ENCODE results near the gene ERMP1.

The ERMP1 gene

DNA sequence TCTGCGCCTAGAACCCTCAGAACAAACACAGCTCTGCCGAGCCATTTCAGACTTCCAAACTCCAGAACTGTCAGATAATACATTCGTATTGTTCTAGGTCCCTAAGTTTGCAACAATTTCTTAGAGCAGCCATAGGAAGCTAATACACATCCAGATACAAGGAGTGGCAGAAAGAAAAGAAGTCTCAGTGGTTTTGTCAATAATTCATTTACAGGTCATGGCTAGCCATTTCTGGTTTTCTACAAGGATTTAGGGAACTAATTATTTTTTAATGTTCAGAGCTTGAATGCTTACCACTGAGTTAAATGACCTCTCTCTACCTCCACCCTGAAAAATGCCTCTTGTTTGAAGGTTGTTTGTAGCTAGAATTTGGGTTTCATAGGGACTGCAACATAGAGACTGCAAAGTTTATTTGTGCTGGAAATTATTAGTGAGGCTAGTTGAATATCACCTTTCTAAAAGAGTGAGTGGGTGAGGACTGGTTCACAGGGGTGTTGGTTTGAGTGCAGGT is 15.5 kb upstream of the ERMP1 start:
- Mint-ChIP-seq H3K4me3 (no peak overlapping the region), H3K27ac (peak overlapping the region in 1 of 2 donors; percentile 62)
- ATAC-seq (replicated peaks), result no peak

DNA sequence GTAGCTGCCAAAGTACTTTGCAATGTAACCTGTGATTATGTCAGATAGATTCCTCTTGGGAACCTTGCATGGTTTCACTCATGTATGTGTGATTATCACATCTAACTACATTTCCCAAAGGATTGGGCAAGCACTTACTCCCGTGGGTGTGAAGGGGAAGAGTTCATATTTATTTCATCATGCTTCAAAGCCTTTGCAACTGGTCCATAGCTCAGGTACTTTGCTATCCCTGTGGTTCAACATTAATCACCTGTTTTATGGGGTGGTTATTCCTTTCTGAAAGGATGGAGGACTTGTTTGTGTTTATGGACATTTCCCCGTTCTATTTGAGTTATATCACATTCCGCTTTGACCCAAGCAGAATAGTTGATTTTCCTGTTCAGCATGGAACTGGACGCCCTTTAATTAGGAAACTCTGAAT is 13.6 kb upstream of the ERMP1 start:
- H3K4me3 Mint-ChIP-seq, result no peak overlapping the region

More for the DNA sequence above, 15.5 kb upstream of the ERMP1 start:
- Mint-ChIP-seq H3K27me3 (no peaks in the 10 kb centered on the region), H3K4me1 (ENCODE audit: low read depth in 2 of 2) (peaks cover 47 to 54% of the 10 kb centered on the region in 2 donors), H3K36me3 (ENCODE audit: insufficient read depth) (peaks cover 11% of the 10 kb centered on the region), H3K9me3 (no peaks in the 10 kb centered on the region)
- DNase-seq, result no peak

DNA sequence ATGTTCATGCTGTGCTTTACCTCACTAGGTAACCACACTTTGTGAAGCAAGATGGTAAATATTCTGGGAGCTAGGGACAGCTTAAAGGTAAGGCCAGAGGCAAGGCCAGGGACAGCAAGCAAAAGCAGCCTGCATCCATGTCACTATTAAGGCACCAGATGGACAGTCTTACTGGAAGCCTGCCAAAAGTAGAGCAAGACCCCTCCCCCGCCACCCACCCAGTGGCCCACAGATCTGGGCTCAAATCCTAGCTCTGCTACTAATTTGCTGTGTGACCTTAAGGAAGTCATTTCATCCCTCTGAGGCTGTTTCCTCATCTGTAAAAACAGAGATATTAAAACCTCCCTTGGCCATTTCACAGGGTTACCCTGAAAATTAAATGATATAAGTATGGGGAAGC is 13.2 kb upstream of the ERMP1 start:
- DNase-seq (no peak), ATAC-seq (replicated peaks) (no peak)
- peaks cover 50 to 53% of the 10 kb centered on the region in 2 donors for H3K4me1 Mint-ChIP-seq (ENCODE audit: low read depth in 2 of 2)
- no peaks in the 10 kb centered on the region for H3K9me3 Mint-ChIP-seq
- no peak overlapping the region for H3K4me3 Mint-ChIP-seq
- peaks cover 21% of the 10 kb centered on the region for H3K36me3 Mint-ChIP-seq (ENCODE audit: insufficient read depth)
- no peaks in the 10 kb centered on the region for H3K27me3 Mint-ChIP-seq
- peak overlapping the region in 1 of 2 donors; percentile 92 for H3K27ac Mint-ChIP-seq

More for the DNA sequence above, 13.6 kb upstream of the ERMP1 start:
- Mint-ChIP-seq H3K36me3 (ENCODE audit: insufficient read depth) (peaks cover 19% of the 10 kb centered on the region), H3K9me3 (no peaks in the 10 kb centered on the region), H3K27me3 (no peaks in the 10 kb centered on the region), H3K27ac (no peak overlapping the region), H3K4me1 (ENCODE audit: low read depth in 2 of 2) (peaks cover 50 to 53% of the 10 kb centered on the region in 2 donors)
- no peak for DNase-seq
- no peak for ATAC-seq (replicated peaks)

DNA sequence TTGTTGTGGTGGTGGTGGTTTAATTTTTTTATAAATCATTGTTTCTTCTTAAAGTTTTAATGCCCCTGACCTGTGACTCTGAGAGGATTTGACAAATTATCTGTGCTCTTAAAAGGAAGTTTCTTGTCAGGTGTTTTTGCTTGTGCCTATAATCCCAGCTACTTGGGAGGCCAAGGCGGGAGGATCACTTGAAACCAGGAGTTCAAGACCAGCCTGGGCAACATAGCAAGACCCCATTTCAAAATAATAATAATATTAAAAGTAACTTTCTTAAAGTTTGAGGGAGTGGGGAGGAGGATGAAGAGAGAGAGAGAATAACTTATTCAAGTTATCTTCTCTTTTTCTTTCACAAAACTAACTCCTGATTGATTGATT is 12.2 kb upstream of the ERMP1 start:
- Mint-ChIP-seq H3K9me3 (no peaks in the 10 kb centered on the region), H3K27me3 (no peaks in the 10 kb centered on the region), H3K27ac (peak overlapping the region; percentile 91 to 92), H3K4me3 (peak overlapping the region; percentile 69 to 78), H3K4me1 (ENCODE audit: low read depth in 2 of 2) (peaks cover 49 to 55% of the 10 kb centered on the region in 2 donors), H3K36me3 (ENCODE audit: insufficient read depth) (peaks cover 21% of the 10 kb centered on the region)
- DNase-seq, result no peak
- no peak for ATAC-seq (replicated peaks)

DNA sequence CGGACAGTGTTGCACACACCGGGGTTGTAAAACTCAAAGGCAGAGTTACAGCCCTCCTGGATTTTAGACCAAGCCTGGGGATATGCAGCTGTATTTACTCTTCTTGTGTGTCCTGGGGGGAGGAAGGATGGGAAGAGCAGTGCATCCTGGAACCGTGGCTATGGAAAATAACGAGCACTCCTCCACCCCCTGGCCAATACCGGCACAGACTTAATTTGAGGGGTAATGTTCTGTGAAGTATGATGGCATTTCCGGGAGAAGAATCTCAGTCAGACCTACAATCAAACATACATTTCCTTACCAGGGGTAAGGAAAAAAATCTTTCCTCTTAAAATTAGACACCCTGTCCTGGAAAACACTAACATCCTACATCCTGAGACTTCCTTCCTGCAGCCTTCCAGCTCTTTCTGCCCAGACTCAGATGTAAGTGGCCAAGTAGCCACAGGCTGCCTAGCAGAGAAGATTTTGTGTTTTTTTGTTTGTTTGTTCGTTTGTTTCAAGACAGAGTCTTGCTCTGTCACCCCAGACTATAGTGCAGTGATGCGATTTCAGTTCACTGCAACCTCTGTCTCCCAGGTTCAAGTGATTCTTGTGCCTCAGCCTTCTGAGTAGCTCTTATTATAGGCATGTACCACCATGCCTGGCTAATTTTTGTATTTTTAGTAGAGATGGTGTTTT is 11.0 kb upstream of the ERMP1 start:
- H3K4me1 Mint-ChIP-seq (ENCODE audit: low read depth in 2 of 2), result peaks cover 52 to 58% of the 10 kb centered on the region in 2 donors
- peak overlapping the region; percentile 69 to 78 for H3K4me3 Mint-ChIP-seq
- H3K9me3 Mint-ChIP-seq, result no peaks in the 10 kb centered on the region
- no peaks in the 10 kb centered on the region for H3K27me3 Mint-ChIP-seq
- no peak for DNase-seq
- H3K36me3 Mint-ChIP-seq (ENCODE audit: insufficient read depth), result peaks cover 21% of the 10 kb centered on the region
- H3K27ac Mint-ChIP-seq, result peak overlapping the region; percentile 91 to 92
- ATAC-seq (replicated peaks), result no peak

DNA sequence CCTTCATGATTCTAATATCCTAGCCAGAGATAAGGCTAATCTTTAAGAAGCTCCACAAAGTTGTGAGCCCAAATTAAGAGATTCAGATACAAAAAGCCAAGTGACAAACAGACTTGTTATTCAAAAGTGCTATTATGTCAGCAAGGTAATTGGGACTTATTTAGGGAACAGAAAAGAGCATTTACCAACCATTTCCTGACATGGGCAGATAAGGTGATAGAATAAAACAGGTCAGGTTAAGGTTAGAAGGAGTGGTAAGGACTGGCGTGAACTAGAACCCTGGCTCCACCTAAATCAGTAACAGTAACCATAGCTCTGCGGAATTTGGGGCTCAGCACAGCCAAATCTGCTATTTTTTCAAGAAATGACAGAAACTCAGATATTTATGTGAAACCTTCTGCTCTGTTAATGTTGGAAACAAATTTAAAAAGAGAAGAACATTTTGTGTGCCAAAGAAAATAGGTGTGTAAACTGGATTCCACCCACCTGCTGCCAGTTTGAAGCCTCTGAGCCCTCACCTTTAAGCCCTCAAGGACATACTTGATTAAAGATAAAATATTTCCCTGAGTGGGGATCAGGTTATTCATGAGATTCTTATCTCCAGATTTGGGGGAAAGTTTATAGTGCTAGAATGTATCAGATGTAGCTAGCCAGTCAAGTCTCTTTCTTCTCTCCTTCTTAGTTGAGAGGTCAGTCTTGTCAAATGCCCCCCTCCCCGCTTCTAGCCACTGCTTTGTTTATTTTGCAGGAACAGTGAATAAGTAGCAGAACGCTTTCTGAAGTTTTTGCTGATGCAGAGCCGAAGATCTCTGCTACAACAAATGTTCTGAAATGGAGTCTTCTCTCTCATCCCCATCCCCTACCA is 10.2 kb upstream of the ERMP1 start:
- Mint-ChIP-seq H3K9me3 (no peaks in the 10 kb centered on the region), H3K4me1 (ENCODE audit: low read depth in 2 of 2) (peaks cover 52 to 56% of the 10 kb centered on the region in 2 donors), H3K27ac (peak overlapping the region; percentile 91 to 92), H3K27me3 (no peaks in the 10 kb centered on the region), H3K36me3 (ENCODE audit: insufficient read depth) (peaks cover 21% of the 10 kb centered on the region), H3K4me3 (peak overlapping the region; percentile 78)
- DNase-seq, result no peak
- ATAC-seq (replicated peaks), result peak; percentile 16

DNA sequence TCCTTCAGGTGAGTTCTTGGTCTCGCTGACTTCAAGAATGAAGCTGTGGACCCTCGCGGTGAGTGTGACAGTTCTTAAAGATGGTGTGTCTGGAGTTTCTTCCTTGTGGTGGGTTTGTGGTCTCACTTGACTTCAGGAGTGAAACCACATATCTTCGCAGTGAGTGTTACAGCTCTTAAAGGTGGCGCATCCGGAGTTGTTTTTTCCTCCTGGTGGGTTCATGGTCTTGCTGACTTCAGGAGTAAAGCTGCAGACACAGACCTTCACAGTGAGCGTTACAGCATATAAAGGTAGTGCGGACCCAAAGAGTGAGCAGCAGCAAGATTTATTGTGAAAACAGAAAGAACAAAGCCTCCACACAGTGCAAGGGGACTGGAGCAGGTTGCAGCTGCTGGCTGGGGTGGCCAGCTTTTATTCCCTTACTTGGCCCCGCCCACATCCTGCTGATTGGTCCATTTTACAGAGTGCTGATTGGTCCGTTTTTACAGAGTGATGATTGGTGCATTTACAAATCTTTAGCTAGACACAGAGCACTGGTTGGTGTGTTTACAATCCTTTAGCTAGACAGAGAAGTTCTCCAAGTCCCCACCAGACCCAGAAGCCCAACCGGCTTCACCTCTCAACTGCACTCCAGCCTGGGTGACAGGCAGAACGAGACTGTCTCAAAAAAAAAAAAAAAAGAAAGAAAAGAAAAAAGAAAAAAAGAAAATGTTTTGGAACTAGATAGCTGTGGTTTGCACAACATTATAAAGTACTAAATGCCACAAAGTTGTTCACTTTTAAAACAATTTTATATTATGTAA is 9.1 kb upstream of the ERMP1 start:
- DNase-seq, result peak; percentile 52 to 63 (median 58)
- no peaks in the 10 kb centered on the region for H3K27me3 Mint-ChIP-seq
- H3K36me3 Mint-ChIP-seq (ENCODE audit: insufficient read depth), result peaks cover 21% of the 10 kb centered on the region
- no peaks in the 10 kb centered on the region for H3K9me3 Mint-ChIP-seq
- peaks cover 52 to 54% of the 10 kb centered on the region in 2 donors for H3K4me1 Mint-ChIP-seq (ENCODE audit: low read depth in 2 of 2)
- H3K27ac Mint-ChIP-seq, result peak overlapping the region; percentile 75 to 85
- H3K4me3 Mint-ChIP-seq, result peak overlapping the region; percentile 78
- peak; percentile 72 for ATAC-seq (replicated peaks)

DNA sequence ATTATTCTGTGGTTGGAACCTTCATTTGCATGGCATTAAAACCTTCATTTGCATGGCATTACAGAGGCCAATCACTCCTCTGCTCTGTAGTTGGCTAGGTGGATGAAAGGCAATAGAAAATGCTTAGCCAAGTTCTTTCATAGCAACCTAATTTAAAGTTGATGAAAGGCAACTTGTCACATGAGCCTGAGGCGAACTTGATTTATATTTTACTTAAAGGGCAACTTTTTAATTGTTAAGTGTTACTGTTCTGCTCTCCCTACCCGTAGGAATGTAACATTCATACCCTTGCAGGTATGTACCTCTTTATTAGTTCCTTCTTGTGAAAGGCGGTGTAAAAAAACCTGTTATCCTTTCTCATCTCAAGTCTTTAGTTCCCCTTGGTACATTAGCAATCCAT is 7.9 kb upstream of the ERMP1 start:
- peaks cover 50 to 53% of the 10 kb centered on the region in 2 donors for H3K4me1 Mint-ChIP-seq (ENCODE audit: low read depth in 2 of 2)
- H3K36me3 Mint-ChIP-seq (ENCODE audit: insufficient read depth), result peaks cover 21% of the 10 kb centered on the region
- H3K4me3 Mint-ChIP-seq, result peak overlapping the region; percentile 78
- H3K9me3 Mint-ChIP-seq, result no peaks in the 10 kb centered on the region
- H3K27me3 Mint-ChIP-seq, result no peaks in the 10 kb centered on the region
- H3K27ac Mint-ChIP-seq, result peak overlapping the region in 1 of 2 donors; percentile 85
- ATAC-seq (replicated peaks) (no peak), DNase-seq (no peak)

DNA sequence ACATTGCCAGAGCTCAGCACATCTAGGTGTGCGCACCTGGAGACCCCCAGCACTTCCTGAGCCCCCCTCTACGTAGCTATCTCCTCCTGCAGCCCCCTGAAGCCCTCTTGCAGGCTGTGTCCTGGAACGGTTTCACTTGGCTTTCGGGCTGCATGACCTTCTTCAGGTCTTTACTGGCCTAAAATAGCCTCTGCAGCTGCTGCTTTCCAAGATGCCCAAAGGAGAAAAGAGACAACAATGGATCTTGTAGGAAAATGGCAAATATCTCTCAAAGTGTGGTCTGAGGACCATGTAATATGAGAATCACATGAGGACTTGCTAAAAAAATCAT is 6.6 kb upstream of the ERMP1 start:
- ATAC-seq (replicated peaks), result no peak
- Mint-ChIP-seq H3K36me3 (ENCODE audit: insufficient read depth) (peaks cover 16% of the 10 kb centered on the region), H3K27me3 (no peaks in the 10 kb centered on the region), H3K4me1 (ENCODE audit: low read depth in 2 of 2) (peaks cover 40 to 43% of the 10 kb centered on the region in 2 donors), H3K4me3 (no peak overlapping the region), H3K27ac (no peak overlapping the region), H3K9me3 (no peaks in the 10 kb centered on the region)
- DNase-seq, result no peak

DNA sequence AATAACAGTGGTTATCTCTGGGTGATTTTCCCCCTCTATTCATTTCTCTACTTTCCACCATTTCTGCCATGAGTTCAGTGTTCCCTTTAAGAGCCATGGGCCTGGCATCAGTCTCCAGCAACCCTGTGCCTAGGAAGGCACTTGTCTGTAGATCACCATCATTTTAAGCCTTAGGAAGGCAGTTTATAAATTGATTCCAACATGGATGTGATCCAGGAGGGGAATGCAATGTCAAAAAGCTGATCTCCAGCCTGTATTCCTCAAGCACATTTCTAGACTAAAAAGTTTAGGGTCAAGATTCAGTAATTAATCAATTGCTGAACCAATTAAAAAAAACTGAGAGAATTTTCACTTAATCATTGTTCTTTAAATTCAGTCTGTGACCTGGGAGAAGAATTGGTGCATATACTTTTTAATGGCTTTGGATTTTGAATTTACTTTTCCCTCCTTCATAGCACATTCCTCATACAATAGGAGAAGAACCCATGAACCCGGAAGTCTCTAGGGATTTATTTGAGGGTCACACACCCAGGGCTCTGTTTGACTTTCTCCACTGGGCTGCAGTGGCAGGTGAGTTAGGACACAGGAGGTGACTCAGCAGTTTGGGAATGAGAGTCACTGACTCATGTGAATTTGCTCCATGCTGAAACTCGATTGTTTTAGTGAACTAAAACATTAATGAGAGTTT is 6.1 kb upstream of the ERMP1 start:
- Mint-ChIP-seq H3K4me1 (ENCODE audit: low read depth in 2 of 2) (peaks cover 40 to 41% of the 10 kb centered on the region in 2 donors), H3K4me3 (no peak overlapping the region), H3K27ac (no peak overlapping the region), H3K9me3 (no peaks in the 10 kb centered on the region), H3K36me3 (ENCODE audit: insufficient read depth) (peaks cover 16% of the 10 kb centered on the region), H3K27me3 (no peaks in the 10 kb centered on the region)
- DNase-seq, result no peak
- ATAC-seq (replicated peaks), result no peak

DNA sequence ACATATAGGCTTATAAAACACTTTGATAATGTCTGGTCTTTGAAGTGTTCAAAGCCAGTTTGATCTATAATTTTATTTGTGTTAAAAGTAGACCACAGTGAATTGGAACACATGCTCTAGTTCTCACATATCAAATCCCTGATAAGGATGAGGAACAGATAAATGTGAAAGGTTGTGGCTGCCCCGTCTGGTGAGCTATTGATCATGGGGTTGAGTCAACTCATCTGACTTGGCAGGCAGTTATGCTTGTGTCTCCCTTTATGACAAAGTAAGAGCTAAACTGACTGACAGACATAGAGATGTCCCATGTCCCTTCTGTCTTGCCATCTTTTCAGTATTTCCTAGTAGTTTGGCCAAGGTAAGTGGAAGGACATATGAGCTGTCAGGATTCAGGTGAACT is 2.9 kb upstream of the ERMP1 start:
- Mint-ChIP-seq H3K27ac (no peak overlapping the region), H3K4me1 (ENCODE audit: low read depth in 2 of 2) (peaks cover 26 to 31% of the 10 kb centered on the region in 2 donors), H3K4me3 (no peak overlapping the region)

DNA sequence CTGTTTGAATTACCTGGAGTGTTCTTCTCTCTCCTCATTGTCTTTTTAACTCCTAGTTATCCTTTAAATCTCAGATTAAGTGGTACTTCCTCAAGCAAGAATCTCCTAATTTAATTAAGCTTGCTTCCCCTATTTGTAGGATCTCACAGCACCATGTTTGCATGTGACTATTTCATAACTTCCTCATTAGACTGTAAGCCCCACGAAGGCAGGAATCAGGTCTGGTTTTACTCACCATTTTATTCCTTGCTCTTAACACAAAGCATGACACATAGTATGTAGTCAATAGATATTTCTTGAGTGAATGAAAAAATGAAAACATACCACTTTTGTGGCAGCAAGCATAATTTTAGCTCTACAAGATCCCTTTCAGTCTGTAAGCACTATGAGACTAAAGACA is 1.3 kb upstream of the ERMP1 start:
- Mint-ChIP-seq H3K4me1 (ENCODE audit: low read depth in 2 of 2) (peaks cover 19 to 34% of the 10 kb centered on the region in 2 donors), H3K27ac (peak overlapping the region in 1 of 2 donors; percentile 86), H3K36me3 (ENCODE audit: insufficient read depth) (peaks cover 13% of the 10 kb centered on the region), H3K4me3 (peak overlapping the region in 1 of 2 donors; percentile 63), H3K9me3 (no peaks in the 10 kb centered on the region), H3K27me3 (no peaks in the 10 kb centered on the region)
- ATAC-seq (replicated peaks) (no peak), DNase-seq (no peak)

More for the DNA sequence above, 2.9 kb upstream of the ERMP1 start:
- ATAC-seq (replicated peaks) (no peak), DNase-seq (no peak)
- Mint-ChIP-seq H3K9me3 (no peaks in the 10 kb centered on the region), H3K27me3 (no peaks in the 10 kb centered on the region), H3K36me3 (ENCODE audit: insufficient read depth) (peaks cover 8% of the 10 kb centered on the region)

Data from effector memory CD8-positive, alpha-beta T cell (primary cell).